ENCODE results near the gene NINL. TPM values are rescaled to one million over a fixed set of nuclear protein-coding genes. Genes with fewer than 3 reads are reported as not detected.

NINL gene
- total and polyA plus RNA-seq, 4 donors, result 1.9 to 3.6 (median 2.8) TPM

- H3K36me3 ChIP-seq (ENCODE audit: control insufficient read depth in 4 of 4, insufficient read depth in 3 of 4, low read depth in 1 of 4, low read length in 3 of 4), result peaks cover 0 to 4% (median 0%) of the 10 kb centered on the region in 4 donors
- 96% methylated on average over 3 of the region's 3 CpGs for WGBS
These were observed 34.2 kb upstream of the NINL start for GRCh38 chr20:25619514-25619913.

More at GRCh38 chr20:25619514-25619913, 34.2 kb upstream of the NINL start:
- H3K4me3 ChIP-seq (ENCODE audit: low read depth in 1 of 3, low read length in 3 of 3), result no peak overlapping the region
- H3K9me3 ChIP-seq (ENCODE audit: control insufficient read depth in 4 of 4, low read length in 3 of 4), result no peaks in the 10 kb centered on the region
- no peak for TF ChIP-seq FOXA2 (IDR thresholded peaks at IDR 0.05)
- no peak for TF ChIP-seq TAF1 (conservative IDR thresholded peaks at IDR 0.05)
- TF ChIP-seq YY1 (IDR thresholded peaks at IDR 0.05), result no peak
- TF ChIP-seq ATF3 (IDR thresholded peaks at IDR 0.05), result no peak
- no peak for TF ChIP-seq ZBTB33 (IDR thresholded peaks at IDR 0.05)
- no peak for TF ChIP-seq GABPA (IDR thresholded peaks at IDR 0.05 in 1 of 2, conservative IDR thresholded peaks at IDR 0.05 in 1 of 2)
- TF ChIP-seq HNF4A (conservative IDR thresholded peaks at IDR 0.05), result no peak
- no peak for TF ChIP-seq EGR1 (IDR thresholded peaks at IDR 0.05; ENCODE audit: low read depth in 2 of 2)
- TF ChIP-seq RAD21 (IDR thresholded peaks at IDR 0.05), result no peak
- no peak for TF ChIP-seq NR2F2 (IDR thresholded peaks at IDR 0.05)
- no peak for TF ChIP-seq REST (IDR thresholded peaks at IDR 0.05)
- no peak for TF ChIP-seq CTCF (IDR thresholded peaks at IDR 0.05; ENCODE audit: low read depth, low read length, missing input control)
- no peak for TF ChIP-seq RXRA (IDR thresholded peaks at IDR 0.05)
- no peak for TF ChIP-seq HNF4G (IDR thresholded peaks at IDR 0.05)
- no peak for TF ChIP-seq MAX (IDR thresholded peaks at IDR 0.05)
- no peak for TF ChIP-seq SP1 (IDR thresholded peaks at IDR 0.05)
- TF ChIP-seq JUND (IDR thresholded peaks at IDR 0.05), result no peak
- no peak for DNase-seq (ENCODE audit: low spot score)
- H3K4me1 ChIP-seq (ENCODE audit: control insufficient read depth in 4 of 4, insufficient read depth in 4 of 4, low read length in 3 of 4), result peaks cover 0 to 13% (median 8%) of the 10 kb centered on the region in 4 donors
- no peaks in the 10 kb centered on the region for H3K27me3 ChIP-seq (ENCODE audit: control insufficient read depth in 4 of 4, insufficient read depth in 4 of 4, low read length in 3 of 4)
- no peak overlapping the region for H3K27ac ChIP-seq (ENCODE audit: low read depth in 1 of 2, low read length in 2 of 2)
- H3K9ac ChIP-seq (ENCODE audit: low read depth in 1 of 2, low read length in 2 of 2), result no peak overlapping the region

All from liver (tissue), 9 donors.